Measurements from ENCODE around the gene FHOD3.

GRCh38 chr18:36378205-36378604 is 80.7 kb downstream of the FHOD3 start:
- TF ChIP-seq POLR2A (IDR thresholded peaks at IDR 0.05) (no peak), EP300 (IDR thresholded peaks at IDR 0.05) (no peak)
